IMR-90 (cell line): ENCODE results near the gene TRIM43B. TPM values are rescaled to one million over a fixed set of nuclear protein-coding genes. Genes with fewer than 3 reads are reported as not detected.
"Not testable (repeated sequence)": the region's sequence is repeated elsewhere in the genome, so short reads cannot be mapped to it uniquely, and the experiment has no call there.

Experiments
- ATAC-seq: fragments of 200-7000 bp; cut with Tn5 transposase; 2 replicates; pipeline ENCODE4 v1.9.1; 2020; ENCODE audit warnings: low read depth, mild to moderate bottlenecking, moderate library complexity
- BruUV-seq: library from RNA; stranded (reverse); fragments of 400-500 nt; replicated peaks from 2 replicates; lab custom pipeline; 2021; lab: Mats Ljungman, UMichigan
- CTCF ChIA-PET: fragments of 300-600 bp; formaldehyde crosslinking; extraction: SDS; loops from one replicate; lab custom pipeline; 2021; ENCODE audit warnings: antibody characterized with exemption; lab: Yijun Ruan, JAX
- POLR2A ChIA-PET: fragments of 300-600 bp; sonication (Branson Sonifier 250); formaldehyde crosslinking; loops from one replicate; lab custom pipeline; 2022; ENCODE audit warnings: antibody characterized with exemption; ENCODE audit not compliant: unreplicated experiment; lab: Charles Lee
- DNase-seq: peaks from one replicate; pipeline ENCODE4 v3.0.0; 2013
- H2AFZ ChIP-seq: replicated peaks from 2 replicates; pipeline ENCODE3; 2013; ENCODE audit warnings: low read length, mild to moderate bottlenecking; ENCODE audit not compliant: poor library complexity
- H2AK5ac ChIP-seq: 2 replicates; pipeline ENCODE4 v1.6.1; 2013; ENCODE audit warnings: low read depth, low read length, inconsistent platforms
- H2AK9ac ChIP-seq: replicated peaks from 2 replicates; pipeline ENCODE3; 2013; ENCODE audit warnings: mild to moderate bottlenecking, low read depth, low read length, moderate library complexity; ENCODE audit not compliant: poor library complexity
- H2BK120ac ChIP-seq: 2 replicates; pipeline ENCODE4 v1.6.1; 2013; ENCODE audit warnings: low read depth, low read length, inconsistent platforms
- H2BK15ac ChIP-seq: 3 replicates; pipeline ENCODE4 v1.6.1; 2013; ENCODE audit warnings: low read depth, low read length, inconsistent platforms
- H2BK20ac ChIP-seq: 2 replicates; pipeline ENCODE4 v1.6.1; 2013; ENCODE audit warnings: low read depth, mild to moderate bottlenecking, inconsistent platforms, low read length, moderate library complexity
- H2BK5ac ChIP-seq: 2 replicates; pipeline ENCODE4 v1.6.1; 2013; ENCODE audit warnings: mild to moderate bottlenecking, low read depth, low read length, inconsistent platforms; ENCODE audit not compliant: poor library complexity, severe bottlenecking
- H3K14ac ChIP-seq: replicated peaks from 2 replicates; pipeline ENCODE4 v1.6.1; 2013; ENCODE audit warnings: low read depth, low read length, inconsistent platforms
- H3K18ac ChIP-seq: 2 replicates; pipeline ENCODE4 v1.6.1; 2013; ENCODE audit warnings: low read depth, low read length, control low read depth
- H3K23ac ChIP-seq: 2 replicates; pipeline ENCODE4 v1.6.1; 2013; ENCODE audit warnings: low read depth, low read length, inconsistent platforms
- H3K27ac ChIP-seq: 2 replicates; pipeline ENCODE4 v1.5.1; 2013; ENCODE audit warnings: mild to moderate bottlenecking, control low read depth, low read length; ENCODE audit not compliant: insufficient read depth
- H3K27me3 ChIP-seq: 2 replicates; pipeline ENCODE4 v1.6.1; 2013; ENCODE audit warnings: low read length; ENCODE audit not compliant: control insufficient read depth, insufficient read depth
- H3K36me3 ChIP-seq: 2 replicates; pipeline ENCODE4 v1.6.1; 2013; ENCODE audit warnings: low read length, mixed read lengths; ENCODE audit not compliant: control insufficient read depth, insufficient read depth
- H3K4ac ChIP-seq: 2 replicates; pipeline ENCODE4 v1.6.1; 2013; ENCODE audit warnings: low read depth, low read length, inconsistent platforms
- H3K4me1 ChIP-seq: 2 replicates; pipeline ENCODE4 v1.6.1; 2013; ENCODE audit warnings: low read length, mixed read lengths; ENCODE audit not compliant: control insufficient read depth, insufficient read depth
- H3K4me2 ChIP-seq: 2 replicates; pipeline ENCODE4 v1.6.1; 2013; ENCODE audit warnings: low read depth, mild to moderate bottlenecking, control low read depth, low read length, moderate library complexity
- H3K4me3 ChIP-seq: 2 replicates; pipeline ENCODE4 v1.5.1; 2013; ENCODE audit warnings: low read depth, mild to moderate bottlenecking, control low read depth, low read length, moderate library complexity; ENCODE audit not compliant: insufficient read depth
- H3K56ac ChIP-seq: 2 replicates; pipeline ENCODE4 v1.6.1; 2013; ENCODE audit warnings: low read length, inconsistent platforms; ENCODE audit not compliant: insufficient read depth; ENCODE audit errors: extremely low read depth
- H3K79me1 ChIP-seq, 2 experiments: 2 replicates each; pipeline ENCODE4 v1.6.1; 2013; ENCODE audit warnings: low read length in 2 of 2, inconsistent platforms in 1 of 2, low read depth in 1 of 2
- H3K9ac ChIP-seq: 2 replicates; pipeline ENCODE4 v1.6.1; 2013; ENCODE audit warnings: low read depth, low read length, control low read depth
- H3K9me1 ChIP-seq: 2 replicates; pipeline ENCODE4 v1.6.1; 2013; ENCODE audit warnings: low read length, inconsistent platforms; ENCODE audit not compliant: insufficient read depth
- H3K9me3 ChIP-seq: 2 replicates; pipeline ENCODE4 v1.6.1; 2013; ENCODE audit warnings: low read length; ENCODE audit not compliant: control insufficient read depth, insufficient read depth
- H4K20me1 ChIP-seq: 2 replicates; pipeline ENCODE4 v1.6.1; 2013; ENCODE audit warnings: low read length, inconsistent platforms; ENCODE audit not compliant: insufficient read depth
- H4K5ac ChIP-seq: 2 replicates; pipeline ENCODE4 v1.6.1; 2013; ENCODE audit warnings: mild to moderate bottlenecking, low read depth, low read length, control low read depth
- H4K8ac ChIP-seq, 2 experiments: 2 replicates each; pipeline ENCODE4 v1.6.1; 2013; ENCODE audit warnings: low read depth in 2 of 2, low read length in 2 of 2, control low read depth in 1 of 2, inconsistent platforms in 1 of 2
- H4K91ac ChIP-seq: 2 replicates; pipeline ENCODE4 v1.6.1; 2013; ENCODE audit warnings: low read depth, low read length, inconsistent platforms; ENCODE audit not compliant: insufficient read depth
- WGBS, 2 experiments: methylation state at CpG; one replicate each; pipeline versions ENCODE4 v1.1.5 to v1.1.7; 2013; ENCODE audit warnings: missing lambda C conversion rate in 2 of 2; ENCODE audit not compliant: insufficient read length in 1 of 2; ENCODE audit errors: extremely low coverage in 2 of 2; 5-methylcytosine and 5-hydroxymethylcytosine counted together
- dilution Hi-C: fragments of 300-500 bp; cut with HindIII; formaldehyde crosslinking; loops from one replicate; pipeline ENCODE4 v1.14.3; 2018; ENCODE audit warnings: low sequenced_read_pairs; ENCODE audit not compliant: unreplicated experiment
- in situ Hi-C: fragments of 300-500 bp; cut with MboI; formaldehyde crosslinking; loops from 3 replicates; pipeline ENCODE4 v1.14.3; 2019; ENCODE audit warnings: low sequenced_read_pairs, inconsistent platforms, mixed read lengths
- intact Hi-C: fragments of 100-400 bp; cut with micrococcal nuclease; formaldehyde crosslinking; loops from 2 replicates; pipeline ENCODE4 v1.10.0; 2022
- polyA plus RNA-seq, 3 experiments: library from polyadenylated mRNA; depleted of rRNA; stranded (reverse); fragments of >200 nt; gene quantifications; 2 replicates each; pipeline ENCODE4 v1.2.3, GENCODE V29; 2012; ENCODE audit warnings: low replicate concordance in 1 of 3
- total RNA-seq: library from RNA; depleted of rRNA; stranded (reverse); fragments of >200 nt; gene quantifications from 2 replicates; pipeline ENCODE4 v1.2.3, GENCODE V29; 2012

TRIM43B gene
- total and polyA plus RNA-seq, 2 of the 4 experiments (the other 2 are of a cell fraction), result not detected

GRCh38 chr2:95492076-95492475 lies 7.5 kb upstream of the TRIM43B start:
- H3K4me3 ChIP-seq, BruUV-seq, in situ Hi-C loops, H2BK5ac ChIP-seq, H4K8ac ChIP-seq, H4K91ac ChIP-seq, H3K36me3 ChIP-seq, H2BK15ac ChIP-seq, H3K14ac ChIP-seq, H3K18ac ChIP-seq, H2AFZ ChIP-seq, H3K23ac ChIP-seq, H4K20me1 ChIP-seq, ATAC-seq, H3K27me3 ChIP-seq, H2BK20ac ChIP-seq, H3K27ac ChIP-seq, H2BK120ac ChIP-seq, dilution Hi-C loops, H3K4ac ChIP-seq, H3K4me1 ChIP-seq, H3K4me2 ChIP-seq, DNase-seq, POLR2A ChIA-PET, CTCF ChIA-PET, intact Hi-C loops, H2AK9ac ChIP-seq, H3K9ac ChIP-seq, H3K56ac ChIP-seq, H3K9me3 ChIP-seq, H2AK5ac ChIP-seq, H4K5ac ChIP-seq, H3K79me1 ChIP-seq, H3K9me1 ChIP-seq: not testable (repeated sequence)
- no CpG with 5 or more reads among the region's 1 CpG for WGBS, 2 experiments

- H3K18ac ChIP-seq, H2BK120ac ChIP-seq, H3K56ac ChIP-seq, H4K20me1 ChIP-seq, H4K5ac ChIP-seq, H3K27me3 ChIP-seq, H3K27ac ChIP-seq, POLR2A ChIA-PET, CTCF ChIA-PET, H2BK20ac ChIP-seq, H3K4me3 ChIP-seq, H3K9me1 ChIP-seq, H2AK9ac ChIP-seq, dilution Hi-C loops, DNase-seq, H3K4ac ChIP-seq, intact Hi-C loops, ATAC-seq, H3K4me1 ChIP-seq, H3K14ac ChIP-seq, H2BK15ac ChIP-seq, H3K9me3 ChIP-seq, H3K23ac ChIP-seq, H2BK5ac ChIP-seq, H4K8ac ChIP-seq, H3K9ac ChIP-seq, H2AK5ac ChIP-seq, BruUV-seq, H2AFZ ChIP-seq, in situ Hi-C loops, H3K4me2 ChIP-seq, H3K79me1 ChIP-seq, H4K91ac ChIP-seq, H3K36me3 ChIP-seq: not testable (repeated sequence)
- WGBS, 2 experiments, result no CpG with 5 or more reads among the region's 3 CpGs
These were observed 9.5 kb downstream of the TRIM43B start for GRCh38 chr2:95475025-95475424.
